ENCODE measurements around the gene NCOA7. TPM values are rescaled to one million over a fixed set of nuclear protein-coding genes. Genes with fewer than 3 reads are reported as not detected.

The NCOA7 gene
- total and polyA plus RNA-seq, 3 donors from 2014 or later: 7.5 to 26.7 (median 18.9) TPM

DNA sequence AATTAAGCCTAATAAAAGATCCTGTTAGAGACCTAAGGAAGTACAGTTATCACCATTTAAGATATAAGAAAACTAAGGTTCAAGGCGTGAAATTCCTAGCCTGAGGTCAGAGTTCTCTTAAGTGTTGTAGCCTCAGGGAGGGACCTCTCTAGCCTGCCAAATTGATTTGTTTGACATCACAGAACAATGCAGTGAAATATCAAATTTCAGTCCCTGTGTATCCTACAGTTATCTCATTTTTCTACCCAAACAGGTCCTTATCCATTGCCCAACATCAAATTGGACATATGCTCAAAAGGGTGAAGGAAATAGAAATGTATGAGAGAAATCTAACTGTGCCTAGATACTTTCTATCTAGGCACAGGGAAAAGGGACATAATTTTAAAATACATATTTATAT is 63.0 kb downstream of the NCOA7 start:
- Histone ChIP-seq H3K9me3 (no peaks in the 10 kb centered on the region), H3K36me3 (ENCODE audit: low read depth, missing control alignments) (no peaks in the 10 kb centered on the region), H3K4me3 (no peak overlapping the region), H3K4me1 (no peaks in the 10 kb centered on the region), H3K27me3 (no peaks in the 10 kb centered on the region), H3K27ac (no peak overlapping the region)
- DNase-seq: no peak
- TF ChIP-seq, protein P1, sequence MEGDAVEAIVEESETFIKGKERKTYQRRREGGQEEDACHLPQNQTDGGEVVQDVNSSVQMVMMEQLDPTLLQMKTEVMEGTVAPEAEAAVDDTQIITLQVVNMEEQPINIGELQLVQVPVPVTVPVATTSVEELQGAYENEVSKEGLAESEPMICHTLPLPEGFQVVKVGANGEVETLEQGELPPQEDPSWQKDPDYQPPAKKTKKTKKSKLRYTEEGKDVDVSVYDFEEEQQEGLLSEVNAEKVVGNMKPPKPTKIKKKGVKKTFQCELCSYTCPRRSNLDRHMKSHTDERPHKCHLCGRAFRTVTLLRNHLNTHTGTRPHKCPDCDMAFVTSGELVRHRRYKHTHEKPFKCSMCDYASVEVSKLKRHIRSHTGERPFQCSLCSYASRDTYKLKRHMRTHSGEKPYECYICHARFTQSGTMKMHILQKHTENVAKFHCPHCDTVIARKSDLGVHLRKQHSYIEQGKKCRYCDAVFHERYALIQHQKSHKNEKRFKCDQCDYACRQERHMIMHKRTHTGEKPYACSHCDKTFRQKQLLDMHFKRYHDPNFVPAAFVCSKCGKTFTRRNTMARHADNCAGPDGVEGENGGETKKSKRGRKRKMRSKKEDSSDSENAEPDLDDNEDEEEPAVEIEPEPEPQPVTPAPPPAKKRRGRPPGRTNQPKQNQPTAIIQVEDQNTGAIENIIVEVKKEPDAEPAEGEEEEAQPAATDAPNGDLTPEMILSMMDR (IDR thresholded peaks at IDR 0.05): no peak
- TF ChIP-seq POLR2A (IDR thresholded peaks at IDR 0.05): no peak
- intact Hi-C loops (cut with DNase I; ENCODE audit: low total_unique reads): no loop called here
- 88 to 96% methylated on average over 1 of the region's 1 CpG for WGBS, 2 donors

DNA sequence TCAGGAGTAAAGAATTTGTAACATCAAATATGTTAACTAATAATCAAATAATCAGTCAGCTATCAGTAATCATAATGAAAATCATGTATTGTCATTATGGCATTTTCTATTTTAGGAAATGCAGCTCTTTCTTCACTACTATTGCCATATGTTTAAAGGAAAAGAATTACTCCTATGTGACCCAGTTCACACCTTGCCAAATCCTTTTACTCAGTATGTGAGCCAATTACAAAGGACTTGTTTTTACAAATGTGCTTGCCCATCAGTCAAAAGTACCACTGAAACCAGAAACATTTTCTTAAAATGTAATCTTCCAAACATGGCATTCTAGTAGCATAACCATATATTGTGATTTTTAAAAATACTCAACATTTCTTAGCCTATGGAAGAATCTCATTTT is 63.6 kb downstream of the NCOA7 start:
- no peaks in the 10 kb centered on the region for H3K9me3 ChIP-seq
- H3K4me1 ChIP-seq: no peaks in the 10 kb centered on the region
- H3K36me3 ChIP-seq (ENCODE audit: low read depth, missing control alignments): no peaks in the 10 kb centered on the region
- no peak overlapping the region for H3K4me3 ChIP-seq
- no peak overlapping the region for H3K27ac ChIP-seq
- no peak for DNase-seq
- TF ChIP-seq, protein P1 (IDR thresholded peaks at IDR 0.05): no peak
- no peak for TF ChIP-seq POLR2A (IDR thresholded peaks at IDR 0.05)
- intact Hi-C loops (cut with DNase I; ENCODE audit: low total_unique reads): no loop called here
- H3K27me3 ChIP-seq: no peaks in the 10 kb centered on the region

DNA sequence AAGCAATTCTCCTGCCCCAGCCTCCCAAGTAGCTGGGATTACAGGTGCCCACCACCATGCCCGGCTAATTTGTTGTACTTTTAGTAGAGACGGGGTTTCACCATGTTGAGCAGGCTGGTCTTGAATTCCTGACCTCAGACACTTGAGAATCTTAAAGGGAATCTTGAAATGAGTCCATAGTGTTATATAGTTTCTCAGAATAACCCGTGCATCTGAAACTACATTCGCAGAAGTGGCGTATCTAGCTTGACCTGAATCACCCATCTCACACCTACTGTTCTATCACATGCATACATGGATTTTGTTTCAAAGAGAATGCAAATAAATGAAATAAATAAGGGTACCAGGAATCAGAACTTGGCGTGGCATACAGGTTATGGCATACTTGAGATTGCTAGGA is 65.0 kb downstream of the NCOA7 start:
- intact Hi-C loops (cut with DNase I; ENCODE audit: low total_unique reads): no loop called here

DNA sequence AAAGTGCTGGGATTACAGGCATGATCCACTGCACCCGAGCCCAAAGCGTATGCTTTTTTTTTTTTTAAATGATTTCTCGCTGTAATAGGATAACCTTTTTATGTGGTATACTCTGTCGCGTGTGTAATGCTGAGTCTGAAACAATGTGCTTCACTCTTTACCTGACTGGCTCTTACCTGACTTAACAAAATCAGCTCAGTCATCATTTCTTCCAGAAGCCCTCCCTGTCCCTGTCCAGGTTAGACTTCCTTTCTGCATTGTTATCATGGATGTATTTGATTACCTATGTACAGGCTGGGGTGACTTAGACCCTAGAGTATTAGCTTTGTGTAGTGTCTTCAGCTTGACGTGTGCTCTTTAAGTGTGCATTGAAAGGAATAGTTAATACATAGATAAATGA is 67.1 kb downstream of the NCOA7 start:
- H3K4me3 ChIP-seq: no peak overlapping the region
- intact Hi-C loops (cut with DNase I; ENCODE audit: low total_unique reads): no loop called here
- whole genome bisulfite sequencing, 2 donors: 84 to 85% methylated on average over 6 of the region's 6 CpGs

More for the DNA sequence above, 65.0 kb downstream of the NCOA7 start:
- H3K4me1 ChIP-seq: no peaks in the 10 kb centered on the region
- no peak overlapping the region for H3K27ac ChIP-seq
- no peak for TF ChIP-seq POLR2A (IDR thresholded peaks at IDR 0.05)
- TF ChIP-seq, protein P1 (IDR thresholded peaks at IDR 0.05): no peak
- DNase-seq: no peak
- H3K27me3 ChIP-seq: no peaks in the 10 kb centered on the region
- no peaks in the 10 kb centered on the region for H3K9me3 ChIP-seq
- H3K4me3 ChIP-seq: no peak overlapping the region
- no peaks in the 10 kb centered on the region for H3K36me3 ChIP-seq (ENCODE audit: low read depth, missing control alignments)
- WGBS, 2 donors: 89 to 96% methylated on average over 6 of the region's 6 CpGs

More for the DNA sequence above, 67.1 kb downstream of the NCOA7 start:
- H3K27ac ChIP-seq: no peak overlapping the region
- no peaks in the 10 kb centered on the region for H3K36me3 ChIP-seq (ENCODE audit: low read depth, missing control alignments)
- H3K27me3 ChIP-seq: no peaks in the 10 kb centered on the region
- DNase-seq: no peak
- H3K4me1 ChIP-seq: no peaks in the 10 kb centered on the region
- no peaks in the 10 kb centered on the region for H3K9me3 ChIP-seq
- TF ChIP-seq, protein P1 (IDR thresholded peaks at IDR 0.05): no peak
- TF ChIP-seq POLR2A (IDR thresholded peaks at IDR 0.05): no peak

All from testis (tissue), 3 donors.